ENCODE results near the gene FBN1.

The FBN1 gene

DNA sequence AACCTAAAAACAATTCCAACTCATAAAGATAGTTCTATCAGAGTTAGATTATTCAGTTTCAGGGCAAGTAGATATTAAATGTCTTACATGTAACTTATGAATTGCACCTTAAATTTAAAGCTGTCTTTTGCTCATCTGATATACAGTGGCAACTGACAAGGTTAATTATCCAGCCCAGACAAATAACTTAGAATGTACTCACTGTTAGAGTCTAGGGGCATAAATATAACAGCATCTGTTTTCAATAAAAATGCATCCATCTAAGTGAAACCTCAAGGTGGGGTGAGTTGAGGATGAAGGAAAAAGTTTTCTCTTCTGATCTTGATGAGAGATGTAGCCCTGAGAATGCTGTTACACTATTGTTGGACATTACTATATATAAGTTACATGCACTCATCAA lies 112.6 kb downstream of the FBN1 start:
- H3K4me3 ChIP-seq (ENCODE audit: low read length) = no peak overlapping the region
- no peak for TF ChIP-seq CTCF (IDR thresholded peaks at IDR 0.05; ENCODE audit: insufficient read depth, low read depth, low read length, missing control alignments)
- DNase-seq (ENCODE audit: low read depth) = no peak

DNA sequence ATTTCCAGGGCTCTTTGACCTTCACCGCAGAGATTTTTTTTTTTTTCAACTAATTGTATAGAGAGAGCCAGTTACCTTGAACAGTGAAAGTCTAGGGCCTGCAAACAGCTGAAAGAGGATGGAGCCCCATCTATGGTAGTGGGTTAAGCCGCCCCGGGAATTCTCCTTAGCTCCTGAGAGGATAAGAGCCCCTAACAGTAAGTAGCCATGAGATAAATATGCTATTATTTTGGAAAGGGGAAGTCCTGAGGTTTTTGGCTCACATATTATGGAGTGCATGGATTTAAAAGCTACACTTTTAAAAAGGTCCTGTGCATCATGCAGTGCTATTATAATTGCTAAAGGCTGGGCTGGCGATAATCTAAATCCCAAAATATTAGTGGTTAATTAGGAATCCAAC lies 115.0 kb downstream of the FBN1 start:
- no peak overlapping the region for H3K4me3 ChIP-seq (ENCODE audit: low read length)
- no peak for DNase-seq (ENCODE audit: low read depth)
- TF ChIP-seq CTCF (IDR thresholded peaks at IDR 0.05; ENCODE audit: insufficient read depth, low read depth, low read length, missing control alignments) = no peak

- no peak for TF ChIP-seq CTCF (IDR thresholded peaks at IDR 0.05; ENCODE audit: insufficient read depth, low read depth, low read length, missing control alignments)
- DNase-seq (ENCODE audit: low read depth) = no peak
- H3K4me3 ChIP-seq (ENCODE audit: low read length) = no peak overlapping the region
These were observed 116.6 kb downstream of the FBN1 start for GRCh38 chr15:48528921-48529320.

DNA sequence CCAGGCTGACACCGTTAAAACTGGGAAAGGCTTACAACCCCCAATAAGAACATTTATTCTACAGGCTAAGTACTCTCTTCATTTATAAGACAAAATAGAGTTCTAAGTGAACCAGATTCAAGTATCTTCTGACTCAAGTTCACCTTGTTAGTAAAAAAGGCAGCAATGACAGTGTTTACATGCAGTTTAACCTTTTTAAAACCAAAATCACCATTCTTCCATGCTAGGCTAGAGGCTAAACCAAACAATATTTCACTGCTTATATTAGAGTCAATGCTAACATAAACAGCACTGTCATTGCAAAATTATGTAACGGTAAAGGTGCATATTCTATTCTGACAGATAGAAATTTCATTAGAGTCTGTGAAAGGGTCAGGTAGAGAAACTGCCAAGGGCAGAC lies 118.0 kb downstream of the FBN1 start:
- no peak overlapping the region for H3K4me3 ChIP-seq (ENCODE audit: low read length)
- TF ChIP-seq CTCF (IDR thresholded peaks at IDR 0.05; ENCODE audit: insufficient read depth, low read depth, low read length, missing control alignments) = no peak
- no peak for DNase-seq (ENCODE audit: low read depth)

DNA sequence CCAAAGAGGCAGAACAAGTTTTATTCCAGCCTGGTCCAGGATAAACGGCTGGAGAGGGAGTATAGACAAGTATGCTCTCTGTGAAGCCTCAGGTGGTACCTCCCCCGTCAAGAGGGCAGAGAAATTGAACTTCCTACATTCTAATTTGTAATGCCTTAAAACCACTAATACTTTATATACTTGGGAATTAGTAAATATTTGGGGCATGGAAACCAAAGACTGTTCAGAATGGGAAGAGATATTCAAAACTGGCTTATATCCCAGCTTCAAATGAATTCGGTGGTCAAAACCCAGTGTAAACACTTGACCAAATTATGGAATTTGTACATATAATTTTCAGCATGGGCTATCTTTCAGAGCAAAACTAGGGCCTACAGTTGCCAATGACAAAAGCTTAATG lies 122.6 kb downstream of the FBN1 start:
- DNase-seq (ENCODE audit: low read depth) = no peak
- no peak for TF ChIP-seq CTCF (IDR thresholded peaks at IDR 0.05; ENCODE audit: insufficient read depth, low read depth, low read length, missing control alignments)
- no peak overlapping the region for H3K4me3 ChIP-seq (ENCODE audit: low read length)

DNA sequence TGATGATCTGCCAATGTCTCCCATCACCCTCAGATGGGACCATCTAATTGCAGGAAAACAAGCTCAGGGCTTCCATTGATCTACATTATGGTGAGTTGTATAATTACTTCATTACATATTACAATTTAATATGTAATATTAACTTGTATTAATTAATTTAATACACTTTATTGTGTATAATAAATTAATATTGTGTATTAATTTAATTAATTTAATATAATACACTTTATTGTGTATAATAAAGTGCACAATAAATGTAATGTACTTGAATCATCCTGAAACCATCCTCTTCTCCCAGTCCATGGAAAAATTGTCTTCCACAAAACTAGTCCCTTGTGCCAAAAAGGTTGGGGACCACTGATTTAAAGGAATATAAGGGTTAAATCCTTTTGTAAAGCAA lies 123.4 kb downstream of the FBN1 start:
- DNase-seq (ENCODE audit: low read depth) = no peak
- H3K4me3 ChIP-seq (ENCODE audit: low read length) = no peak overlapping the region
- TF ChIP-seq CTCF (IDR thresholded peaks at IDR 0.05; ENCODE audit: insufficient read depth, low read depth, low read length, missing control alignments) = no peak

DNA sequence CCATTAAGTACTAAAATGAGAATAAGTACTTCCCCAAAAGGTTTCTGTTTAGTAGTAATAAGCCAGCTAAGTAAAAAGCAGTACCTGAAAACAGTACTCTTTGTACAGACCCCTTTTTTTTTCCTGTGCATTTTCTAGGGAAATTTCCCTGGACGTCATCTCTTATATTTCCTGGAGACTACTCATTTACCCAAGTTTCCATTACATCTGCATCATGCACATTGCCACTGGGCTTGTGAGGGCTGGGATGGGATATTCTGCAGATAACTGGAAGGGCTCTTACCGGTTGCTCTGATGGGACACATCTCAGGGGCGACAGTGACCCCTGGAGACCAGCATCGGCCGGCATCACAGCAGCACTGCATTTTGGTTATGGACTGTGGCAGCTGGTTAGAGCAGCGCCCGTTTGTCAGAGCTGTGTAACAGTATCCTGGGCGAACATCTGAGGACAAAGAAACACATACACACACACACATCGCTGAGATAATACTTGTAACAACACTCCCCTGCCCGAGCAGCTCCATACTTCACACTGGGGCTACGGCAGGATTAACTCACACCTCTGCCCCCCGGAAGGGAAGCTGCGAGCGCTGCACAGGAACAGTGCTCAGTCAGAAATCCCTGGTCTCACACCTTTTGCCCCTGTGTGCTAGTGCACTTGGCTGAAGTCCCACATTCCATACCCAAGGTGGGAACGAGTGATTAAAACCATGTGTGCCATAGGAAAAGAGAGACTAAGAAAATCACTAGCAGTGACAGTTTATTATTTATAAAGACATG lies 124.9 kb downstream of the FBN1 start:
- peak; percentile 4 for DNase-seq (ENCODE audit: low read depth)
- no peak for TF ChIP-seq CTCF (IDR thresholded peaks at IDR 0.05; ENCODE audit: insufficient read depth, low read depth, low read length, missing control alignments)
- H3K4me3 ChIP-seq (ENCODE audit: low read length) = no peak overlapping the region

Data from epithelial cell of esophagus (primary cell).